Trophoblast cell (in vitro differentiated cells and primary cell): Measurements from ENCODE around the gene CXCL12.
A peak's percentile ranks its signal among the peaks of the same experiment; 100 is the strongest.

ENCODE experiments used
- DNase-seq, 2 donors: peaks; one replicate each; pipeline ENCODE4 v3.0.0-alpha.2; 2016
- H2AFZ ChIP-seq: 2 replicates; pipeline ENCODE4 v1.6.1; 2013; ENCODE audit warnings: low read length, moderate library complexity, mild to moderate bottlenecking; ENCODE audit not compliant: insufficient read depth, poor library complexity
- H2AK5ac ChIP-seq: 2 replicates; pipeline ENCODE4 v1.6.1; 2013; ENCODE audit warnings: mild to moderate bottlenecking, low read length
- H2BK120ac ChIP-seq: 2 replicates; pipeline ENCODE4 v1.6.1; 2013; ENCODE audit warnings: low read length, mild to moderate bottlenecking, moderate library complexity; ENCODE audit not compliant: insufficient read depth, poor library complexity
- H2BK12ac ChIP-seq: 2 replicates; pipeline ENCODE4 v1.6.1; 2013; ENCODE audit warnings: mild to moderate bottlenecking, low read length, moderate library complexity
- H2BK5ac ChIP-seq: 2 replicates; pipeline ENCODE4 v1.6.1; 2013; ENCODE audit warnings: low read length, low read depth, moderate library complexity, mild to moderate bottlenecking; ENCODE audit not compliant: poor library complexity
- H3K14ac ChIP-seq: 2 replicates; pipeline ENCODE4 v1.6.1; 2013; ENCODE audit warnings: mild to moderate bottlenecking, low read length
- H3K18ac ChIP-seq: 2 replicates; pipeline ENCODE4 v1.6.1; 2013; ENCODE audit warnings: mild to moderate bottlenecking, low read length
- H3K23ac ChIP-seq: 2 replicates; pipeline ENCODE4 v1.6.1; 2013; ENCODE audit warnings: low read length
- H3K27ac ChIP-seq: 2 replicates; pipeline ENCODE4 v1.5.1; 2013; ENCODE audit warnings: low read depth, mild to moderate bottlenecking, inconsistent platforms, low read length, moderate library complexity
- H3K27me3 ChIP-seq: 2 replicates; pipeline ENCODE4 v1.6.1; 2013; ENCODE audit warnings: inconsistent platforms, mild to moderate bottlenecking, low read length, moderate library complexity; ENCODE audit not compliant: insufficient read depth
- H3K36me3 ChIP-seq, 2 experiments: 1 replicate in 1 of 2; 2 replicates in 1 of 2; pipeline ENCODE4 v1.6.1; 2013; ENCODE audit warnings: low read length in 2 of 2, mild to moderate bottlenecking in 2 of 2, moderate library complexity in 1 of 2; ENCODE audit not compliant: insufficient read depth in 2 of 2, control insufficient read depth in 1 of 2
- H3K4ac ChIP-seq: 2 replicates; pipeline ENCODE4 v1.6.1; 2013; ENCODE audit warnings: low read depth, mild to moderate bottlenecking, low read length, moderate library complexity
- H3K4me1 ChIP-seq, 2 experiments: 1 replicate in 1 of 2; 2 replicates in 1 of 2; pipeline ENCODE4 v1.6.1; 2013; ENCODE audit warnings: low read length in 2 of 2, mild to moderate bottlenecking in 2 of 2, moderate library complexity in 1 of 2; ENCODE audit not compliant: insufficient read depth in 2 of 2, control insufficient read depth in 1 of 2
- H3K4me2 ChIP-seq: 2 replicates; pipeline ENCODE4 v1.6.1; 2013; ENCODE audit warnings: inconsistent platforms, mild to moderate bottlenecking, low read length, moderate library complexity
- H3K4me3 ChIP-seq: 2 replicates; pipeline ENCODE4 v1.5.1; 2013; ENCODE audit warnings: mild to moderate bottlenecking, low read depth, low read length, inconsistent platforms
- H3K79me1 ChIP-seq: one replicate; pipeline ENCODE4 v1.6.1; 2013; ENCODE audit warnings: low read length
- H3K79me2 ChIP-seq: 2 replicates; pipeline ENCODE4 v1.6.1; 2013; ENCODE audit warnings: low read length, mild to moderate bottlenecking; ENCODE audit not compliant: control insufficient read depth, insufficient read depth, poor library complexity
- H3K9ac ChIP-seq: 2 replicates; pipeline ENCODE4 v1.6.1; 2013; ENCODE audit warnings: mild to moderate bottlenecking, low read length
- H3K9me3 ChIP-seq: 2 replicates; pipeline ENCODE4 v1.6.1; 2013; ENCODE audit warnings: low read depth, mild to moderate bottlenecking, control low read depth, inconsistent platforms, low read length; ENCODE audit not compliant: insufficient read depth
- H4K12ac ChIP-seq: 2 replicates; pipeline ENCODE4 v1.6.1; 2013; ENCODE audit warnings: low read depth, mild to moderate bottlenecking, low read length, moderate library complexity
- H4K8ac ChIP-seq: 2 replicates; pipeline ENCODE4 v1.6.1; 2013; ENCODE audit warnings: low read depth, mild to moderate bottlenecking, low read length, moderate library complexity
- H4K91ac ChIP-seq: one replicate; pipeline ENCODE4 v1.6.1; 2013; ENCODE audit warnings: low read depth, mild to moderate bottlenecking, low read length, moderate library complexity
- WGBS: extraction: QIAGEN DNeasy Blood & Tissue Kit; methylation state at CpG from one replicate; pipeline ENCODE4 v1.1.7; 2013; ENCODE audit warnings: missing lambda C conversion rate; ENCODE audit not compliant: insufficient read length, insufficient coverage; ENCODE audit errors: extremely low coverage; 5-methylcytosine and 5-hydroxymethylcytosine counted together

CXCL12 gene

GRCh38 chr10:44376472-44377099, 8.3 kb downstream of the CXCL12 start:
- H4K91ac ChIP-seq: no peak overlapping the region
- H3K23ac ChIP-seq: no peak overlapping the region
- H3K79me1 ChIP-seq: no peaks in the 10 kb centered on the region
- no peak overlapping the region for H3K4ac ChIP-seq
- H3K18ac ChIP-seq: no peak overlapping the region
- H2AFZ ChIP-seq: no peak overlapping the region
- DNase-seq: no peak
- no peak overlapping the region for H4K12ac ChIP-seq
- no peak overlapping the region for H3K4me3 ChIP-seq
- no peak overlapping the region for H2BK120ac ChIP-seq
- no peak overlapping the region for H3K27ac ChIP-seq
- H4K8ac ChIP-seq: no peak overlapping the region
- no CpG with 5 or more reads among the region's 7 CpGs for WGBS
- no peak overlapping the region for H2BK12ac ChIP-seq
- H3K4me2 ChIP-seq: no peak overlapping the region
- H2AK5ac ChIP-seq: no peak overlapping the region
- H3K14ac ChIP-seq: no peak overlapping the region
- H3K4me1 ChIP-seq: no peaks in the 10 kb centered on the region
- peaks cover 3 to 18% of the 10 kb centered on the region in 2 experiments for H3K36me3 ChIP-seq
- H3K9me3 ChIP-seq: peaks cover 4% of the 10 kb centered on the region
- H3K79me2 ChIP-seq: no peaks in the 10 kb centered on the region
- H3K9ac ChIP-seq: no peak overlapping the region
- no peak overlapping the region for H2BK5ac ChIP-seq
- no peaks in the 10 kb centered on the region for H3K27me3 ChIP-seq

GRCh38 chr10:44374155-44374554, 10.7 kb downstream of the CXCL12 start:
- H4K91ac ChIP-seq: no peak overlapping the region
- H3K79me2 ChIP-seq: no peaks in the 10 kb centered on the region
- H3K4me1 ChIP-seq: no peaks in the 10 kb centered on the region
- H3K9me3 ChIP-seq: peaks cover 4% of the 10 kb centered on the region
- H3K27me3 ChIP-seq: no peaks in the 10 kb centered on the region
- no peak overlapping the region for H3K9ac ChIP-seq
- H3K14ac ChIP-seq: no peak overlapping the region
- H3K4me2 ChIP-seq: no peak overlapping the region
- no peak overlapping the region for H3K4me3 ChIP-seq
- H2AFZ ChIP-seq: no peak overlapping the region
- H2AK5ac ChIP-seq: no peak overlapping the region
- H3K27ac ChIP-seq: no peak overlapping the region
- no peak overlapping the region for H4K12ac ChIP-seq
- no peak for DNase-seq
- no peak overlapping the region for H4K8ac ChIP-seq
- H3K18ac ChIP-seq: no peak overlapping the region
- H3K79me1 ChIP-seq: no peaks in the 10 kb centered on the region
- no peak overlapping the region for H2BK5ac ChIP-seq
- no peak overlapping the region for H2BK120ac ChIP-seq
- H2BK12ac ChIP-seq: no peak overlapping the region
- H3K23ac ChIP-seq: no peak overlapping the region
- H3K4ac ChIP-seq: no peak overlapping the region
- no CpG with 5 or more reads among the region's 6 CpGs for WGBS
- H3K36me3 ChIP-seq: peaks cover 3 to 18% of the 10 kb centered on the region in 2 experiments

GRCh38 chr10:44373341-44373995, 11.4 kb downstream of the CXCL12 start:
- H3K4me1 ChIP-seq: no peaks in the 10 kb centered on the region
- H4K8ac ChIP-seq: no peak overlapping the region
- H2BK12ac ChIP-seq: no peak overlapping the region
- H3K27ac ChIP-seq: no peak overlapping the region
- H3K23ac ChIP-seq: no peak overlapping the region
- no peak overlapping the region for H2AK5ac ChIP-seq
- no peak for DNase-seq
- H4K91ac ChIP-seq: no peak overlapping the region
- no peak overlapping the region for H2BK5ac ChIP-seq
- no peak overlapping the region for H2AFZ ChIP-seq
- no peaks in the 10 kb centered on the region for H3K27me3 ChIP-seq
- no peak overlapping the region for H3K4me2 ChIP-seq
- H3K4me3 ChIP-seq: peak overlapping the region; percentile 23
- WGBS: no CpG with 5 or more reads among the region's 27 CpGs
- no peaks in the 10 kb centered on the region for H3K79me1 ChIP-seq
- no peak overlapping the region for H4K12ac ChIP-seq
- peaks cover 4% of the 10 kb centered on the region for H3K9me3 ChIP-seq
- H3K18ac ChIP-seq: no peak overlapping the region
- H3K14ac ChIP-seq: no peak overlapping the region
- H3K4ac ChIP-seq: no peak overlapping the region
- no peak overlapping the region for H2BK120ac ChIP-seq
- no peaks in the 10 kb centered on the region for H3K79me2 ChIP-seq
- H3K36me3 ChIP-seq: peaks cover under 1 to 14% of the 10 kb centered on the region in 2 experiments
- H3K9ac ChIP-seq: no peak overlapping the region

- Histone ChIP-seq H4K12ac (no peak overlapping the region), H3K18ac (no peak overlapping the region)
These were observed 12.7 kb downstream of the CXCL12 start for GRCh38 chr10:44372181-44372580.

More at GRCh38 chr10:44372181-44372580, 12.7 kb downstream of the CXCL12 start:
- Histone ChIP-seq H2BK120ac (no peak overlapping the region), H3K36me3 (peaks cover 0 to 7% of the 10 kb centered on the region in 2 experiments), H3K79me2 (no peaks in the 10 kb centered on the region), H2BK12ac (no peak overlapping the region), H3K27ac (no peak overlapping the region), H3K14ac (no peak overlapping the region), H2AK5ac (no peak overlapping the region), H3K9me3 (peaks cover 4% of the 10 kb centered on the region), H3K79me1 (no peaks in the 10 kb centered on the region), H3K23ac (no peak overlapping the region), H3K4ac (no peak overlapping the region), H3K4me1 (no peaks in the 10 kb centered on the region), H2AFZ (no peak overlapping the region), H4K8ac (no peak overlapping the region), H3K27me3 (no peaks in the 10 kb centered on the region), H3K9ac (no peak overlapping the region), H3K4me3 (no peak overlapping the region), H4K91ac (no peak overlapping the region), H3K4me2 (no peak overlapping the region), H2BK5ac (no peak overlapping the region)
- WGBS: no CpG with 5 or more reads among the region's 5 CpGs
- DNase-seq: no peak
